WERI-Rb-1 (cell line): ENCODE results near the gene ANKRD49.

ENCODE experiments used
- DNase-seq: peaks from one replicate; pipeline ENCODE4 v3.0.0-alpha.2; 2020
- H3K27ac ChIP-seq: fragments of 250-450 bp; sonication (Bioruptor Pico); 2 replicates; pipeline ENCODE4 v1.5.1; 2020; ENCODE audit warnings: mild to moderate bottlenecking, moderate library complexity
- H3K27me3 ChIP-seq: fragments of 250-450 bp; sonication (Bioruptor Pico); 2 replicates; pipeline ENCODE4 v1.5.1; 2021; ENCODE audit warnings: mild to moderate bottlenecking, low read depth, moderate library complexity; ENCODE audit not compliant: insufficient read depth, severe bottlenecking
- H3K36me3 ChIP-seq: fragments of 250-450 bp; sonication (Bioruptor Pico); 2 replicates; pipeline ENCODE4 v1.5.1; 2020; ENCODE audit warnings: mild to moderate bottlenecking, moderate library complexity
- H3K4me3 ChIP-seq: 2 replicates; pipeline ENCODE4 v1.5.1; 2011; ENCODE audit warnings: low read depth, mild to moderate bottlenecking, control low read depth, low read length
- H3K9me3 ChIP-seq: fragments of 250-450 bp; sonication (Bioruptor Pico); 2 replicates; pipeline ENCODE4 v1.5.1; 2021; ENCODE audit warnings: mild to moderate bottlenecking, moderate library complexity; ENCODE audit not compliant: severe bottlenecking
- TF ChIP-seq, protein P1 (sequence below): IDR thresholded peaks from 2 replicates; pipeline ENCODE4 v1.5.1; 2011; ENCODE audit warnings: low read depth, mild to moderate bottlenecking, control low read depth, inconsistent platforms, low read length

ANKRD49 gene

DNA sequence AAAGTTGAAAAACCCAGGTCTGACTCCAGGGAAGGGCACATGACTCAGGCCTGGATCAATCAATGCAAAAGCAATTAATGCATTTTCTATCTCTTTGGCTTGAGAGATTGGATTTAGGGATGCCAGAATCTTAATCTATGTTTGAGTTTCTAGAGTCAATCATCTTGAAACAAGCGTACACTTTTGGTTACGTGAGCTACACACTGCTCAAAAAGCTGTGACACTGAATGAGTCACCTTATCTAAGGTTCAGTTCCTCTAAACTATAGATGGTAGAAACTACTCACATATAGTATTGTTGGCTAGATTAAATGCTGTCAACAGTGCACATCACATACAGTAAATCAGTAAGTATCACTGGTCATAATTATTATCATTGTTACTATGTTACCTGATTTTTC lies 24.4 kb upstream of the ANKRD49 start:
- Histone ChIP-seq H3K27ac (no peak overlapping the region), H3K27me3 (no peaks in the 10 kb centered on the region), H3K9me3 (no peaks in the 10 kb centered on the region), H3K4me3 (no peak overlapping the region), H3K36me3 (peaks cover 25% of the 10 kb centered on the region)
- no peak for DNase-seq
- TF ChIP-seq, protein P1, sequence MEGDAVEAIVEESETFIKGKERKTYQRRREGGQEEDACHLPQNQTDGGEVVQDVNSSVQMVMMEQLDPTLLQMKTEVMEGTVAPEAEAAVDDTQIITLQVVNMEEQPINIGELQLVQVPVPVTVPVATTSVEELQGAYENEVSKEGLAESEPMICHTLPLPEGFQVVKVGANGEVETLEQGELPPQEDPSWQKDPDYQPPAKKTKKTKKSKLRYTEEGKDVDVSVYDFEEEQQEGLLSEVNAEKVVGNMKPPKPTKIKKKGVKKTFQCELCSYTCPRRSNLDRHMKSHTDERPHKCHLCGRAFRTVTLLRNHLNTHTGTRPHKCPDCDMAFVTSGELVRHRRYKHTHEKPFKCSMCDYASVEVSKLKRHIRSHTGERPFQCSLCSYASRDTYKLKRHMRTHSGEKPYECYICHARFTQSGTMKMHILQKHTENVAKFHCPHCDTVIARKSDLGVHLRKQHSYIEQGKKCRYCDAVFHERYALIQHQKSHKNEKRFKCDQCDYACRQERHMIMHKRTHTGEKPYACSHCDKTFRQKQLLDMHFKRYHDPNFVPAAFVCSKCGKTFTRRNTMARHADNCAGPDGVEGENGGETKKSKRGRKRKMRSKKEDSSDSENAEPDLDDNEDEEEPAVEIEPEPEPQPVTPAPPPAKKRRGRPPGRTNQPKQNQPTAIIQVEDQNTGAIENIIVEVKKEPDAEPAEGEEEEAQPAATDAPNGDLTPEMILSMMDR, result no peak

DNA sequence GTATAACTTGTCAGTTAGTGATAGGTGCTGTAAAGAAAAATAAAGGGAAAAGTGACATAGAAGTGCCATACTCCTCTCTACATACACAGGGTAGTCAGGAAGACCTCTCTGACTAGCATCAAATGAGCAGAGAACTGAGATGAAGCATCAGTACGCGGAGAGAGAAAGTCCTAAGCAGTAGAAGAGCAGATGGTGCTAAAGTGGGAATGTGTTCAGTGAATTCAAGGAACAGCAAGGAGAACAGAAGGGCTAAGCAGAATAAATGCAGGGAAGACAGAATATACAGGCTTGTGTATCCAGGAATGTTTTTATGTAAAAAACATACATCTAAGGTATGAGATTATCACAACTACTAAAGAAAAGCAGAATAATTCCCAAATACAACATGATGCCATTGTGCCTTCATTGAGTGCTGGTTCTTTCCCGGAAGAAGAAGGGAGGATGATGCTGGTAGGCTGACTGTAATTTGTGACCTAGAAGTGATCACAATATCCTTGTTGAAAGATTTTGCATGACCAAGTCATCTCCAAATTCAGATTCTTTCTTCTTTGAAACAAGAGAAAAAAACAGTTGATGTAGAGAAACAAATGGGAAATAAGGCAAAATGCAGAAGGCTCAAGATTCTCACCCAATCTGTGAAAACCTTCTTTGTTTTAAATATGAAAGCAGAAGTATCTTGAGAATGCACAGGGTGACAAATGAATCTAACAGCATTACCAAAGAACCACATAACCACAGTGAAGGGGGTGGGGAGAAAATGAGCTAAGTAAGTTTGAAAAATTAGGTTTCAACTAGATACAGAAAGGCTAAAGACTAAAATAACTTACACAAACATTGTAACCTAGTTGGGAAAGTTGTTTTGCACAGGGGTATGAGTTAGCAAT lies 20.6 kb upstream of the ANKRD49 start:
- Histone ChIP-seq H3K27ac (no peak overlapping the region), H3K27me3 (no peaks in the 10 kb centered on the region), H3K36me3 (peaks cover 21% of the 10 kb centered on the region), H3K9me3 (no peaks in the 10 kb centered on the region), H3K4me3 (no peak overlapping the region)
- DNase-seq, result no peak
- TF ChIP-seq, protein P1, result no peak

DNA sequence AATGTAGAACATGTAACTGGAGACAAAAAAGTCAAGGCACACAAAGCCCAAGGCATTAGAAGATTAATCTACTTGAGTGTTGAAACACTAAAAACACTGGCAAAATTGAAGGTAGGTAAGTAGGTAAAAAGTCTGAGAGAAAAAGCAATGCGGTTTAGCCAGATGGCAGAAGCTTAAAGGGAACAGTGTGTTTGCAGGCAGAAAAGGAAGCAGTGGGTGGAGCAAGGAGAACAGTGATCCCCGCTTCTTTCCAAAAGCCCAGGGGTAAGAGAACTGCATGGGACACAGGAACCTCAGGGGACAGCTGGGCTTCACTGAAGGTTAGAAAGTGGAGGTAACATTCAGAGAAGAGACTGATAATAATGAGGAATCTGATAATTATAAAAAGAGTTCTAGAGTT lies 16.2 kb upstream of the ANKRD49 start:
- no peaks in the 10 kb centered on the region for H3K9me3 ChIP-seq
- TF ChIP-seq, protein P1, result no peak
- peaks cover 25% of the 10 kb centered on the region for H3K36me3 ChIP-seq
- peak; percentile 61 for DNase-seq
- no peaks in the 10 kb centered on the region for H3K27me3 ChIP-seq
- H3K27ac ChIP-seq, result peak overlapping the region; percentile 42
- no peak overlapping the region for H3K4me3 ChIP-seq

DNA sequence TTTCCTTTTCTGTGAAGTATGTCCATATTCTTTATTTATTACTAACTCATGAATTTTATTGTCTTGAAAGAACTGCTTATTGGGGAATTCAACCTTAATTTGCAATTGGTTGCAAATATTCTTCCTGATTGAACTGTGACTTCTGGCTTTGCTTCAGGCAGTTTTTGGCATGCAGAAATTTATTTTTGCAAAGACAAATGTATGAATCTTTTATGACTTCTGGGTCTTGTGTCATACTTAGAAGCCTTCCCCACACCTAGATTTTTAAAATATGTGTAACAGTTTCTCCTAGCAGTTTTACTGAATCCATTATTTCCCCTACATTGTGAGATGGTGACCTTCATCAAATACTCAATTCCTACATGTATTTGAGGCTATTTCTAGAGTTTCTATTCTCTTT lies 12.4 kb upstream of the ANKRD49 start:
- no peak for DNase-seq
- Histone ChIP-seq H3K36me3 (peaks cover 48% of the 10 kb centered on the region), H3K27ac (no peak overlapping the region)

DNA sequence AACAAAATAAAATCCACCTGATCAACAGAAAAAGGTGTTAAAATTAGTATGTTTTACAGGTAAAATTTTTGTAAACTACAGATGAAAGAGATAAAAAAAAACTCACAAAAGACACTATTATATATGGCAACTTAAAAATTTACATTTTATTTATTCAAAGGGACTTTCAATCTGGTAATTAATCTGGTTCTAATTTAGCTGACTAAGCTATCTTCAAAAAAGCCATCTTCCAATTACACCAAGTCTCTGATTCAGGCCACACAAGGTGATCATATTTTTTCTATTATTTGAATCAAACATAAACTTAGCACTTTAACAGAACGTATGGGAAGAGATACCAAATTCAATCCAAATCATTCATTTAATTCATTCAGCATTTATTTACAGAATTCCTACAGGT lies 7.7 kb upstream of the ANKRD49 start:
- no peak for DNase-seq
- Histone ChIP-seq H3K36me3 (peaks cover 71% of the 10 kb centered on the region), H3K4me3 (no peak overlapping the region), H3K27me3 (no peaks in the 10 kb centered on the region), H3K27ac (no peak overlapping the region), H3K9me3 (no peaks in the 10 kb centered on the region)
- TF ChIP-seq, protein P1, result no peak

More for the DNA sequence above, 12.4 kb upstream of the ANKRD49 start:
- Histone ChIP-seq H3K4me3 (no peak overlapping the region), H3K9me3 (no peaks in the 10 kb centered on the region), H3K27me3 (no peaks in the 10 kb centered on the region)
- TF ChIP-seq, protein P1, result no peak
